CD14-positive monocyte (primary cell): Measurements from ENCODE around the gene ZNF318. TPM values are rescaled to one million over a fixed set of nuclear protein-coding genes. Genes with fewer than 3 reads are reported as not detected.
"Not testable (repeated sequence)": the region's sequence is repeated elsewhere in the genome, so short reads cannot be mapped to it uniquely, and the experiment has no call there.

Experiments
- DNase-seq, 3 donors: peaks; one replicate each; pipeline ENCODE4 v3.0.0-alpha.2; 2011 to 2022
- H2AFZ ChIP-seq: 2 replicates; pipeline ENCODE4 v1.6.0; 2012; ENCODE audit warnings: mild to moderate bottlenecking, low read depth, low read length, inconsistent platforms; ENCODE audit not compliant: insufficient read depth, poor library complexity, severe bottlenecking
- H3K27ac ChIP-seq, 2 donors: 1 replicate in 1 of 2; 2 replicates in 1 of 2; pipeline ENCODE4 v1.5.1; 2012 to 2013; ENCODE audit warnings: low read length in 2 of 2, control low read depth in 1 of 2, inconsistent platforms in 1 of 2, low read depth in 1 of 2, mild to moderate bottlenecking in 1 of 2
- H3K27me3 ChIP-seq, 2 donors: one replicate each; pipeline versions ENCODE4 v1.6.0 to v1.6.1; 2011 to 2013; ENCODE audit warnings: low read length in 2 of 2; ENCODE audit not compliant: control insufficient read depth in 2 of 2, insufficient read depth in 2 of 2
- H3K36me3 ChIP-seq, 2 donors: replicated peaks in 1 of 2; 1 replicate in 1 of 2; 2 replicates in 1 of 2; pipeline versions ENCODE4 v1.5.1 to v1.6.1; 2012 to 2013; ENCODE audit warnings: low read length in 2 of 2, control low read depth in 1 of 2, inconsistent platforms in 1 of 2, mild to moderate bottlenecking in 1 of 2; ENCODE audit not compliant: insufficient read depth in 2 of 2, control insufficient read depth in 1 of 2
- H3K4me1 ChIP-seq, 2 donors: 1 replicate in 1 of 2; 2 replicates in 1 of 2; pipeline versions ENCODE4 v1.5.1 to v1.6.1; 2012 to 2013; ENCODE audit warnings: low read length in 2 of 2, control low read depth in 1 of 2, inconsistent platforms in 1 of 2, mild to moderate bottlenecking in 1 of 2, moderate library complexity in 1 of 2; ENCODE audit not compliant: insufficient read depth in 2 of 2, control insufficient read depth in 1 of 2
- H3K4me2 ChIP-seq: replicated peaks from 2 replicates; pipeline ENCODE3; 2012; ENCODE audit warnings: low read length, moderate library complexity, mild to moderate bottlenecking; ENCODE audit not compliant: poor library complexity, severe bottlenecking; ENCODE audit errors: extremely low read depth
- H3K4me3 ChIP-seq, 3 experiments: fragments of 200-600 bp in 1 of 3; sonication (generic) in 1 of 3; replicated peaks in 1 of 3; 1 replicate in 2 of 3; 2 replicates in 1 of 3; pipeline ENCODE4 v1.5.1; 2011 to 2013; ENCODE audit warnings: low read length in 3 of 3, mild to moderate bottlenecking in 3 of 3, control low read depth in 2 of 3, low read depth in 2 of 3, inconsistent platforms in 1 of 3, moderate library complexity in 1 of 3
- H3K79me2 ChIP-seq: 2 replicates; pipeline ENCODE4 v1.6.0; 2012; ENCODE audit warnings: mild to moderate bottlenecking, control low read depth, inconsistent platforms, low read length, moderate library complexity; ENCODE audit not compliant: insufficient read depth
- H3K9ac ChIP-seq: 2 replicates; pipeline ENCODE4 v1.6.0; 2017; ENCODE audit warnings: low read length, mild to moderate bottlenecking; ENCODE audit not compliant: insufficient read depth, poor library complexity, severe bottlenecking
- H3K9me3 ChIP-seq, 2 donors: replicated peaks in 1 of 2; 1 replicate in 1 of 2; 2 replicates in 1 of 2; pipeline versions ENCODE4 v1.5.1 to v1.6.1; 2012 to 2013; ENCODE audit warnings: low read length in 2 of 2, control low read depth in 1 of 2; ENCODE audit not compliant: control insufficient read depth in 1 of 2, insufficient read depth in 1 of 2
- H4K20me1 ChIP-seq: 2 replicates; pipeline ENCODE4 v1.6.0; 2012; ENCODE audit warnings: mild to moderate bottlenecking, low read length, control low read depth, moderate library complexity; ENCODE audit not compliant: insufficient read depth
- H3K27ac Mint-ChIP-seq, 7 donors: one replicate each; pipeline ENCODE4 v1.8.0; 2020; ENCODE audit warnings: mild to moderate bottlenecking in 7 of 7, mixed read lengths in 7 of 7, moderate library complexity in 6 of 7, inconsistent platforms in 2 of 7
- H3K27me3 Mint-ChIP-seq, 3 donors: one replicate each; pipeline ENCODE4 v1.8.0; 2021 to 2022; ENCODE audit warnings: low read depth in 3 of 3, mild to moderate bottlenecking in 3 of 3, mixed read lengths in 3 of 3, moderate library complexity in 3 of 3, inconsistent platforms in 1 of 3
- H3K36me3 Mint-ChIP-seq, 2 donors: one replicate each; pipeline ENCODE4 v1.8.0; 2020; ENCODE audit warnings: mixed read lengths in 2 of 2, inconsistent platforms in 1 of 2, mild to moderate bottlenecking in 1 of 2
- H3K4me1 Mint-ChIP-seq: one replicate; pipeline ENCODE4 v1.8.0; 2020; ENCODE audit warnings: mild to moderate bottlenecking, mixed read lengths
- H3K4me3 Mint-ChIP-seq, 2 donors: one replicate each; pipeline ENCODE4 v1.8.0; 2020; ENCODE audit warnings: mild to moderate bottlenecking in 2 of 2, mixed read lengths in 2 of 2, moderate library complexity in 1 of 2
- H3K9me3 Mint-ChIP-seq, 7 donors: one replicate each; pipeline ENCODE4 v1.8.0; 2020 to 2022; ENCODE audit warnings: mixed read lengths in 7 of 7, mild to moderate bottlenecking in 6 of 7, moderate library complexity in 6 of 7, inconsistent platforms in 2 of 7
- CTCF ChIP-seq: fragments of 200-600 bp; IDR thresholded peaks from one replicate; pipeline ENCODE4 v1.8.0; 2022; ENCODE audit warnings: antibody characterized with exemption, mild to moderate bottlenecking
- WGBS: methylation state at CpG from one replicate; pipeline ENCODE4 v1.1.5; 2013; ENCODE audit warnings: missing lambda C conversion rate; ENCODE audit not compliant: insufficient coverage; 5-methylcytosine and 5-hydroxymethylcytosine counted together
- intact Hi-C, 2 donors: fragments of 100-400 bp; cut with micrococcal nuclease; formaldehyde crosslinking; loops; one replicate each; pipeline versions ENCODE4 v1.15.0 to v1.15.1; 2023
- polyA plus RNA-seq, 3 donors: library from polyadenylated mRNA; depleted of rRNA in 1 of 3; unstranded in 2 of 3; stranded (reverse) in 1 of 3; fragments of 300-500 nt in 2 of 3; fragments of >200 nt in 1 of 3; fragmentation: Illumina TruSeq in 2 of 3; gene quantifications; 1 replicate in 2 of 3; 2 replicates in 1 of 3; pipeline ENCODE4 v1.2.3, GENCODE V29; 2012 to 2021

ZNF318 gene
- polyA plus RNA-seq, 3 donors = 3.2 to 19.4 (median 3.6) TPM

- Mint-ChIP-seq H3K27ac (no peak overlapping the region), H3K4me1 (no peaks in the 10 kb centered on the region), H3K9me3 (peaks cover 0 to 14% (median 11%) of the 10 kb centered on the region in 7 donors), H3K36me3 (no peaks in the 10 kb centered on the region), H3K4me3 (no peak overlapping the region), H3K27me3 (peaks cover 9 to 26% (median 13%) of the 10 kb centered on the region in 3 donors)
- Histone ChIP-seq H3K27me3 (peaks cover 0 to 4% of the 10 kb centered on the region in 2 donors), H3K9me3 (peaks cover 0 to 15% of the 10 kb centered on the region in 2 donors), H3K27ac (no peak overlapping the region), H3K4me3 (no peak overlapping the region), H3K9ac (no peak overlapping the region), H2AFZ (no peak overlapping the region), H3K79me2 (no peaks in the 10 kb centered on the region), H3K4me2 (no peak overlapping the region), H4K20me1 (no peaks in the 10 kb centered on the region), H3K4me1 (no peaks in the 10 kb centered on the region), H3K36me3 (no peaks in the 10 kb centered on the region)
- TF ChIP-seq CTCF = no peak
- intact Hi-C loops = no loop called here
- 100% methylated on average over 1 of the region's 5 CpGs for WGBS
- DNase-seq = no peak
Measured at GRCh38 chr6:43412541-43412940, 43.1 kb upstream of the ZNF318 start.

GRCh38 chr6:43410776-43411175 lies 41.3 kb upstream of the ZNF318 start:
- H3K36me3 Mint-ChIP-seq, intact Hi-C loops, H3K36me3 ChIP-seq: not testable (repeated sequence)

More at GRCh38 chr6:43410776-43411175, 41.3 kb upstream of the ZNF318 start:
- H3K4me1 ChIP-seq, H3K4me2 ChIP-seq, H3K79me2 ChIP-seq, H3K4me3 Mint-ChIP-seq, H3K27ac ChIP-seq, H4K20me1 ChIP-seq, H3K4me3 ChIP-seq, H3K9ac ChIP-seq, H3K27me3 ChIP-seq, H2AFZ ChIP-seq, H3K4me1 Mint-ChIP-seq, DNase-seq, H3K27ac Mint-ChIP-seq: not testable (repeated sequence)
- Mint-ChIP-seq H3K9me3 (peaks cover 0 to 18% (median 14%) of the 10 kb centered on the region in 7 donors), H3K27me3 (peaks cover 9 to 17% (median 9%) of the 10 kb centered on the region in 3 donors)
- H3K9me3 ChIP-seq = peaks cover 0 to 15% of the 10 kb centered on the region in 2 donors
- WGBS = no CpG with 5 or more reads among the region's 1 CpG
